HG03520 (cell line): ENCODE measurements around the gene OR4L1.
"Not testable (repeated sequence)": the region's sequence is repeated elsewhere in the genome, so short reads cannot be mapped to it uniquely, and the experiment has no call there.

Source experiments
- ATAC-seq: cut with Tn5 transposase; IDR thresholded peaks from one replicate; pipeline ENCODE4 v1.9.1; 2021; ENCODE audit warnings: mild to moderate bottlenecking, moderate library complexity; ENCODE audit not compliant: unreplicated experiment

The OR4L1 gene, protein sequence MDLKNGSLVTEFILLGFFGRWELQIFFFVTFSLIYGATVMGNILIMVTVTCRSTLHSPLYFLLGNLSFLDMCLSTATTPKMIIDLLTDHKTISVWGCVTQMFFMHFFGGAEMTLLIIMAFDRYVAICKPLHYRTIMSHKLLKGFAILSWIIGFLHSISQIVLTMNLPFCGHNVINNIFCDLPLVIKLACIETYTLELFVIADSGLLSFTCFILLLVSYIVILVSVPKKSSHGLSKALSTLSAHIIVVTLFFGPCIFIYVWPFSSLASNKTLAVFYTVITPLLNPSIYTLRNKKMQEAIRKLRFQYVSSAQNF

DNA sequence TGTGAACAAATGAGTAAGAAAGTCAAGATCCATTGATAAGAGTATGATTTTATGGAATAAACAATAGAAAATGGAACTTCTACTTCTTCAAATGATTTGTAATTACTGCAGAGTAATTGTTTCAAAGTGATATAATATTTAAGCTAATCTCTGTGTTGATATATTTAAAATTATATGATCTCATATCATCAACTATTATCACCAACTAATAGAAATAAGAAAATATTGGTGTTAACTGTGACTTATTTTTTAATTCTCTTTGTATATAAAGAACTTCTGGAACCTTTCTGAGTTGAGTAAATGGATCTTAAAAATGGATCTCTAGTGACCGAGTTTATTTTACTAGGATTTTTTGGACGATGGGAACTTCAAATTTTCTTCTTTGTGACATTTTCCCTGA lies at the start of gene OR4L1:
TSS of gene OR4L1 (plus strand) at position 301 of the 400 bp plus-strand sequence. CDS start at position 301, 0 bp downstream.
- ATAC-seq = no peak

DNA sequence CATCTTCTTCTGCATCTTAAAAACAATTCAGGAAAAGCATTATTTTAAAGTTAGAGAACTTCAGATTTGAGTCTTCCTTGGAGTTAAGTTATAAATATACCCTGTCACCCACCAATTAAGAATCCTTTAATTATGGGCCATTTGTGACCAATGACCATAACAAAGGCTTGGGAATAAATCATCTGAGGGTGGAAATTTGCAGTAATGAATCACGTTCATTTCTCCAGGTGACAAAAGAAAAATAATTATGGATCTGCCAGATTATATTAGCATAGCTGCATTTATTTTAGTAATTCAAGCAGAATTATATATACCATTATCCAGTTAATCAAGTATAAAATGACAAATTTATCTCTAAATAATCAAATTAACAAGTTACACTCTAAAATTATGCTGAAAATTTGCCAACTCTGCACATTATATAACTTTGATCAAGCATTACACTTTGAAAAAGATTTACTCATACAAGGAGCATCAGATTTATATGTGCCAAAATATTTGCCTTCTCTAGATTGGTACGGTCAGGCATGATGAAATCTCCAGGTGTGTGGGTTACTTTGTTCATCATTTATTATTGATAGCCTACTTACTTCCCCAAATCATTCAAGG lies 40.5 kb upstream of the OR4L1 start, which contains the start of gene OR4K14:
TSS of gene OR4K14 (minus strand) at position 51 of the 609 bp plus-strand sequence. CDS start 4,114 bp downstream, outside the sequence.
- no peak for ATAC-seq

- no peak for ATAC-seq
Measured at GRCh38 chr14:20031058-20031457, 28.8 kb upstream of the OR4L1 start.

DNA sequence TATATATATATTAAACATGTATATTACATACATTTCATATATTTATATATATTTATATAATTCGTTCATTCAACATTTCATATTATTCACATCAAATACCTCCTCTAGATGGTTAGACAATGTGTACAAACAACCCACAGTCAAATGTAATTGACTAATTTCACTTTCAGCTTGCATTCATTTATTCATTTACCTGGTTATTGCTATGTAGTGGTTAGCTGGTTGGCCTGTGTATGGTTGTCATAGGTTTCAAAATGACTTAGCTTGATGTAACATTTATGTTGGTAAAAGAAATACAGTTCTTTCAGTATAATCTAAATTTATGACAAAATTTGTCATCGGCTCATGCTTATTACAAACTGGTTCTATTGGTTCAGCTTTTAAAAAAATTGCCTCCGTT lies 24.4 kb upstream of the OR4L1 start:
- no peak for ATAC-seq

DNA sequence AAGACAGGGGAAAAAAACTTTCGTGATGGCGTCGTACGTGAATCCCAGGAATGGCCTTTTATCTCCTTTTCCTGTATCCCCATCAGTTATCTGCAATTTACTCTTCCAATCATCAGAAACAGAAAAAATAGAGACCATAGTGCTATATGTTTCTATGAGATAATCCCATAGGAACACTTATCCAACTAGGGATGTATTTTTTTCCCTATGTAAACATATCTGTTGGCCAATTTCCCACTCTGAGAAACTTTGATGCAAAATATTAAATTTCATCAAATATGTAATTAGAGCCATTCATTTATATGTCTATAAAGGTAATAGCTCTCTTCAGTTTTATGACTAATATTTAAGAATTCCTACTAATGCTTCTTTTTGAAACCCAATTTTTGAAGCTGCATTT lies 23.9 kb upstream of the OR4L1 start, which contains the start of gene OR4K13:
TSS of gene OR4K13 (minus strand) at position 101 of the 400 bp plus-strand sequence. CDS start 1,280 bp downstream, outside the sequence.
- ATAC-seq = no peak

DNA sequence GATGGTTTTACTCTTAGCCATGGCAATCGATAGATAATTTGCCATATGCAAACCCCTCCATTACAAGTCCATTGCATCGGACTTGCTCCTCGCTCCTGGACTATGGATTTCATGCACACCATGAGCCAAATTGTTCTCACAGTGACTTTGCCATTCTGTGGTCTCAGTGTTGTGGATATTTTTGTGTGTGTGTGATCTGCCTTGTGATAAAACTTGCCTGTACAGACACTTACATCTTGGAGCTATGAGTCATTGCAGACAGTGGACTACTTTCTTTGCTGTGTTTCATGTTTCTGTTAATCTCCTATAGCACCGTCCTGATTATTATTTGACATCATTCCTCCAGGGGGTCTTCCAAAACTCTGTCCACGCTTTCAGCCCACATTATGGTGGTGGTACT lies 15.6 kb upstream of the OR4L1 start:
- no peak for ATAC-seq

DNA sequence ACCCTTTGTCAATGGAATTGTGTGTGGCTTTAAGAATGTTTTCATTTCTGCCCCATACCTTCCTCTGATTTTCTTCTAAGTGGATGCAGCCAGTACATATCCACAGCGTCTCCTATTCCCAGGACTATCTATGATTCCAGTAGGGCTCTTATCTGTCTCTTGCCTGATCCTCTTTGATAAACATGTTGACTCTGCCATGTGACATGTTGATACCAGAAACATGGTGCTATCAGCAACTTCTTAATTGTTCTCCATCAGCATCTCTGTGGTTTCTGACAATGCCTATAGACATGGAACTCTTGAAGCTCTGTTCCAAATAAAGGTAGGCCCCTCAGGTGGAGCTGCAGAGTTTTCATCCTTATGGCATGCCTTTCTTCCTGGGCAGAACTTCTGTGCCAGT lies 11.6 kb upstream of the OR4L1 start:
- ATAC-seq = no peak

GRCh38 chr14:20092050-20092449 lies 32.2 kb downstream of the OR4L1 start:
- no peak for ATAC-seq

- no peak for ATAC-seq
Measured at GRCh38 chr14:20093442-20093841, 33.6 kb downstream of the OR4L1 start.

DNA sequence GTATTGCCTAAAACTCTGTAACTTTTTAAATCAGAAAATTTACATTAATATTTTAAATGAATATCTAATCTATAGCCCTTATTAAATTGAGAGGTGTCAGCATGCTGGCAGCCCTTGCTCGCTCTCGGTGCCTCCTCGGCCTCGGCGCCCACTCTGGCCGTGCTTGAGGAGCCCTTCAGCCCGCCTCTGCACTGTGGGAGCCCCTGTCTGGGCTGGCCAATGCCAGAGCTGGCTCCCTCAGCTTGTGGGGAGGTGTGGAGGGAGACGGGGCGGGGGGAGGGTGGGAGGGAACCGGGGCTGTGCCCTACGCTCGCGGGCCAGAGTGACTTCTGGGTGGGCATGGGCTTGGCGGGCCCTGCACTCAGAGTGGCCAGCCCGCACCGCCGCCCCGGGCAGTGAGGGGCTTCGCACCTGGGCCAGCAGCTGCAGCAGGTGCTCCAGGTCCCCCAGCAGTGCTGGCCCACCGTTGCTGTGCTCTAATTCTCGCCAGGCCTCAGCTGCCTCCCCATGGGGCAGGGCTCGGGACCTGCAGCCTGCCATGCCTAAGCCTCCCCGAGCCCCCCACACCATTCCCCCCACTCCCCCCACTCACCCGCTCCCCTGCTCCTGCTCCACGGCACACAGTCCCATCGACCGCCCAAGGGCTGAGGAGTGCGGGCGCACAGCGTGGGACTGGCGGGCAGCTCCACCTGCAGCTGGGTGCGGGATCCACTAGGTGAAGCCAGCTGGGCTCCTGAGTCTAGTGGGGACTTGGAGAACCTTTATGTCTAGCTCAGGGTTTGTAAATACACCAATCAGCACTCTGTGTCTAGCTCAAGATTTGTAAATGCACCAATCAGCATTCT lies 39.3 kb downstream of the OR4L1 start:
- ATAC-seq = not testable (repeated sequence)

- ATAC-seq = no peak
Measured at GRCh38 chr14:20110438-20110837, 50.6 kb downstream of the OR4L1 start, which contains the start of gene OR4K17. TSS of gene OR4K17 (plus strand) at chr14:20110739. CDS start at chr14:20117500, 6,761 bp downstream.
